CD4-positive, alpha-beta T cell (primary cell): ENCODE measurements around the gene EML4. TPM values are rescaled to one million over a fixed set of nuclear protein-coding genes. Genes with fewer than 3 reads are reported as not detected.

Source experiments
- ATAC-seq: fragments of 200-7000 bp; cut with Tn5 transposase; one replicate; pipeline ENCODE4 v1.10.0; 2022; ENCODE audit warnings: mild to moderate bottlenecking; ENCODE audit not compliant: poor library complexity
- CTCF ChIA-PET: fragments of 350-600 bp; sonication (Branson Sonifier 250); formaldehyde crosslinking; loops from one replicate; lab custom pipeline; 2021; ENCODE audit warnings: antibody characterized with exemption, inconsistent platforms; lab: Charles Lee
- POLR2A ChIA-PET: fragments of 350-600 bp; sonication (Branson Sonifier 250); formaldehyde crosslinking; loops from one replicate; lab custom pipeline; 2021; ENCODE audit warnings: antibody characterized with exemption, inconsistent platforms; lab: Charles Lee
- DNase-seq, 14 experiments: peaks; one replicate each; pipeline ENCODE4 v3.0.0-alpha.2; 2013 to 2020; ENCODE audit warnings: mixed read lengths in 2 of 14
- H3K27ac ChIP-seq, 2 donors: one replicate each; pipeline versions ENCODE4 v1.5.1 to v1.7.0; 2013; ENCODE audit warnings: low read length in 2 of 2, low read depth in 1 of 2, mild to moderate bottlenecking in 1 of 2
- H3K27me3 ChIP-seq, 2 experiments: 1 replicate in 1 of 2; 2 replicates in 1 of 2; pipeline versions ENCODE4 v1.6.1 to v1.7.0; 2013; ENCODE audit warnings: low read length in 2 of 2, control low read depth in 1 of 2, mild to moderate bottlenecking in 1 of 2, moderate library complexity in 1 of 2; ENCODE audit not compliant: insufficient read depth in 2 of 2, control insufficient read depth in 1 of 2
- H3K36me3 ChIP-seq: one replicate; pipeline ENCODE4 v1.6.1; 2013; ENCODE audit warnings: low read length, control low read depth; ENCODE audit not compliant: insufficient read depth
- H3K4me1 ChIP-seq: one replicate; pipeline ENCODE4 v1.6.1; 2013; ENCODE audit warnings: low read length, control low read depth; ENCODE audit not compliant: insufficient read depth
- H3K4me3 ChIP-seq: one replicate; pipeline ENCODE4 v1.5.1; 2013; ENCODE audit warnings: mild to moderate bottlenecking, low read length, moderate library complexity
- H3K9me3 ChIP-seq, 2 experiments: 1 replicate in 1 of 2; 2 replicates in 1 of 2; pipeline versions ENCODE4 v1.6.1 to v1.7.0; 2013; ENCODE audit warnings: low read length in 2 of 2, mild to moderate bottlenecking in 2 of 2, control low read depth in 1 of 2, moderate library complexity in 1 of 2; ENCODE audit not compliant: control insufficient read depth in 1 of 2, insufficient read depth in 1 of 2
- H3K27ac Mint-ChIP-seq: one replicate; pipeline ENCODE4 v1.8.0; 2020; ENCODE audit warnings: mixed read lengths
- H3K27me3 Mint-ChIP-seq: one replicate; pipeline ENCODE4 v1.8.0; 2021; ENCODE audit warnings: mixed read lengths
- H3K36me3 Mint-ChIP-seq: one replicate; pipeline ENCODE4 v1.8.0; 2021; ENCODE audit warnings: low read depth, mixed read lengths
- H3K4me1 Mint-ChIP-seq: one replicate; pipeline ENCODE4 v1.8.0; 2021; ENCODE audit warnings: low read depth, mixed read lengths
- H3K4me3 Mint-ChIP-seq: one replicate; pipeline ENCODE4 v1.8.0; 2020; ENCODE audit warnings: mild to moderate bottlenecking, mixed read lengths
- H3K9me3 Mint-ChIP-seq: one replicate; pipeline ENCODE4 v1.8.0; 2020; ENCODE audit warnings: mixed read lengths
- CTCF ChIP-seq: fragments of 200-600 bp; IDR thresholded peaks from one replicate; pipeline ENCODE4 v1.8.0; 2022; ENCODE audit warnings: antibody characterized with exemption, mild to moderate bottlenecking
- intact Hi-C, 2 experiments: fragments of 100-400 bp; cut with DNase I in 1 of 2; cut with micrococcal nuclease in 1 of 2; formaldehyde crosslinking; loops; one replicate each; pipeline versions ENCODE4 v1.15.1 to v1.9.0; 2023 to 2025; cut with DNase I, micrococcal nuclease
- total RNA-seq, 174 experiments: library from RNA in 2 of 174; stranded (reverse) in 2 of 174; gene quantifications; one replicate each; pipeline ENCODE4 v1.2.3 and lab custom pipeline; 2021 to 2026

Gene EML4
- total RNA-seq, 2 experiments from 2014 or later, result 219 to 228 TPM

- no peak for DNase-seq
- H3K36me3 Mint-ChIP-seq, result peaks cover 93% of the 10 kb centered on the region
- peaks cover 95% of the 10 kb centered on the region for H3K36me3 ChIP-seq
These were observed 159.8 kb downstream of the EML4 start for GRCh38 chr2:42328923-42329322.

GRCh38 chr2:42329736-42330135 is 160.6 kb downstream of the EML4 start:
- ATAC-seq (no peak), DNase-seq (no peak)
- no peaks in the 10 kb centered on the region for H3K4me1 ChIP-seq
- no peaks in the 10 kb centered on the region for H3K9me3 Mint-ChIP-seq
- H3K27ac Mint-ChIP-seq, result no peak overlapping the region
- no peak for TF ChIP-seq CTCF
- no peaks in the 10 kb centered on the region for H3K27me3 Mint-ChIP-seq
- peaks cover 96% of the 10 kb centered on the region for H3K36me3 ChIP-seq
- H3K27ac ChIP-seq, result no peak overlapping the region
- H3K9me3 ChIP-seq, result no peaks in the 10 kb centered on the region
- H3K4me1 Mint-ChIP-seq, result peaks cover 4% of the 10 kb centered on the region
- H3K27me3 ChIP-seq, result no peaks in the 10 kb centered on the region
- H3K4me3 Mint-ChIP-seq, result no peak overlapping the region
- H3K36me3 Mint-ChIP-seq, result peaks cover 96% of the 10 kb centered on the region
- POLR2A ChIA-PET, result no interaction called here
- CTCF ChIA-PET, result no interaction called here
- intact Hi-C loops, result loop anchor here in 1 of 2 experiments (5.0 kb wide), 2 partner anchors 232 to 457 kb away; no protein-coding TSS in a partner anchor
- no peak overlapping the region for H3K4me3 ChIP-seq

More at GRCh38 chr2:42328923-42329322, 159.8 kb downstream of the EML4 start:
- peaks cover 4% of the 10 kb centered on the region for H3K4me1 Mint-ChIP-seq
- Histone ChIP-seq H3K9me3 (no peaks in the 10 kb centered on the region), H3K4me3 (no peak overlapping the region), H3K27ac (no peak overlapping the region), H3K4me1 (no peaks in the 10 kb centered on the region), H3K27me3 (no peaks in the 10 kb centered on the region)
- CTCF ChIA-PET, result interaction anchor here (1.2 to 1.4 kb wide), 3 partner anchors 9 to 488 kb away, joined by 3 read pairs; no protein-coding TSS in a partner anchor
- POLR2A ChIA-PET, result no interaction called here
- intact Hi-C loops, result loop anchor here (1.0 to 5.0 kb wide), 4 partner anchors 232 to 460 kb away; no protein-coding TSS in a partner anchor
- H3K27me3 Mint-ChIP-seq, result no peaks in the 10 kb centered on the region
- no peak for ATAC-seq
- no peaks in the 10 kb centered on the region for H3K9me3 Mint-ChIP-seq
- no peak for TF ChIP-seq CTCF
- peak overlapping the region; percentile 54 for H3K27ac Mint-ChIP-seq
- no peak overlapping the region for H3K4me3 Mint-ChIP-seq

- intact Hi-C loops, result no loop called here
- no peaks in the 10 kb centered on the region for H3K27me3 Mint-ChIP-seq
- H3K4me3 Mint-ChIP-seq, result no peak overlapping the region
- ChIA-PET CTCF (no interaction called here), POLR2A (interaction anchor here (1.0 kb wide), 1 partner anchor 10 kb away, joined by 3 read pairs; no protein-coding TSS in a partner anchor)
- no peaks in the 10 kb centered on the region for H3K9me3 Mint-ChIP-seq
- ATAC-seq, result no peak
- no peak for DNase-seq
- H3K27ac ChIP-seq, result no peak overlapping the region
- H3K4me1 ChIP-seq, result no peaks in the 10 kb centered on the region
- no peak for TF ChIP-seq CTCF
- no peak overlapping the region for H3K4me3 ChIP-seq
- H3K27ac Mint-ChIP-seq, result peak overlapping the region; percentile 33
- H3K36me3 ChIP-seq, result peaks cover 83% of the 10 kb centered on the region
- H3K9me3 ChIP-seq, result no peaks in the 10 kb centered on the region
- peaks cover 95% of the 10 kb centered on the region for H3K36me3 Mint-ChIP-seq
- H3K27me3 ChIP-seq, result no peaks in the 10 kb centered on the region
- H3K4me1 Mint-ChIP-seq, result peaks cover 4% of the 10 kb centered on the region
These were observed 162.6 kb downstream of the EML4 start for GRCh38 chr2:42331569-42332284.
